ENCODE data around the gene CAMP.
"Not testable (repeated sequence)": the region's sequence is repeated elsewhere in the genome, so short reads cannot be mapped to it uniquely, and the experiment has no call there.

CAMP gene

GRCh38 chr3:48222616-48223513 lies at the start of gene CAMP:
TSS of gene CAMP (plus strand) at chr3:48223495. CDS start at chr3:48223512, 17 bp downstream.
- no peak for DNase-seq (ENCODE audit: low read depth in 2 of 2)

GRCh38 chr3:48178072-48178471 lies 45.2 kb upstream of the CAMP start:
- DNase-seq (ENCODE audit: low read depth in 2 of 2): no peak

- DNase-seq (ENCODE audit: low read depth in 2 of 2): no peak
Observed at GRCh38 chr3:48180021-48180420, 43.3 kb upstream of the CAMP start.

GRCh38 chr3:48180531-48181253 lies 42.6 kb upstream of the CAMP start:
- DNase-seq (ENCODE audit: low read depth in 2 of 2): no peak

- no peak for DNase-seq (ENCODE audit: low read depth in 2 of 2)
Observed at GRCh38 chr3:48184299-48184698, 39.0 kb upstream of the CAMP start.

GRCh38 chr3:48185129-48185528 lies 38.2 kb upstream of the CAMP start:
- DNase-seq (ENCODE audit: low read depth in 2 of 2): no peak

- no peak for DNase-seq (ENCODE audit: low read depth in 2 of 2)
Observed at GRCh38 chr3:48186631-48187300, 36.5 kb upstream of the CAMP start.

- no peak for DNase-seq (ENCODE audit: low read depth in 2 of 2)
Observed at GRCh38 chr3:48187301-48187578, 36.1 kb upstream of the CAMP start.

- DNase-seq (ENCODE audit: low read depth in 2 of 2): peak in 1 of 2 donors; percentile 6
Observed at GRCh38 chr3:48187579-48188265, 35.6 kb upstream of the CAMP start.

GRCh38 chr3:48188266-48189201 lies 34.8 kb upstream of the CAMP start, which contains the start of gene CDC25A:
TSS of gene CDC25A (minus strand) at chr3:48188417. CDS start at chr3:48187947, 470 bp downstream.
- DNase-seq (ENCODE audit: low read depth in 2 of 2): peak; percentile 90 to 93

- no peak for DNase-seq (ENCODE audit: low read depth in 2 of 2)
Observed at GRCh38 chr3:48189321-48189720, 34.0 kb upstream of the CAMP start.

GRCh38 chr3:48190911-48191310 lies 32.4 kb upstream of the CAMP start:
- DNase-seq (ENCODE audit: low read depth in 2 of 2): no peak

- no peak for DNase-seq (ENCODE audit: low read depth in 2 of 2)
Observed at GRCh38 chr3:48194446-48195071, 28.7 kb upstream of the CAMP start.

GRCh38 chr3:48196611-48197010 lies 26.7 kb upstream of the CAMP start:
- no peak for DNase-seq (ENCODE audit: low read depth in 2 of 2)

- no peak for DNase-seq (ENCODE audit: low read depth in 2 of 2)
Observed at GRCh38 chr3:48199117-48199516, 24.2 kb upstream of the CAMP start.

- DNase-seq (ENCODE audit: low read depth in 2 of 2): no peak
Observed at GRCh38 chr3:48202632-48203031, 20.7 kb upstream of the CAMP start.

GRCh38 chr3:48208076-48208475 lies 15.2 kb upstream of the CAMP start:
- DNase-seq (ENCODE audit: low read depth in 2 of 2): no peak

- DNase-seq (ENCODE audit: low read depth in 2 of 2): no peak
Observed at GRCh38 chr3:48209445-48209844, 13.8 kb upstream of the CAMP start.

GRCh38 chr3:48210534-48210933 lies 12.8 kb upstream of the CAMP start:
- DNase-seq (ENCODE audit: low read depth in 2 of 2): not testable (repeated sequence)

- not testable (repeated sequence) for DNase-seq (ENCODE audit: low read depth in 2 of 2)
Observed at GRCh38 chr3:48211776-48212175, 11.5 kb upstream of the CAMP start.

Data from stimulated activated CD8-positive, alpha-beta memory T cell treated with anti-CD3 and anti-CD28 coated beads, Interleukin-7, amount 100 ng/mL, for 4 hours (primary cell).